A549 (cell line): ENCODE results near the gene C10orf67.

ENCODE experiments used
- BHLHE40 ChIP-seq: IDR thresholded peaks from 2 replicates; pipeline ENCODE4 v1.6.1; 2012; ENCODE audit warnings: low read depth, low read length, inconsistent platforms
- CEBPB ChIP-seq, 2 experiments: fragments of >200 bp in 1 of 2; sonication (Bioruptor Twin) in 1 of 2; formaldehyde crosslinking in 1 of 2; IDR thresholded peaks; 2 replicates each; pipeline ENCODE4 v1.6.1; 2012 to 2016
- CHD2 ChIP-seq: fragments of 150-350 bp; IDR thresholded peaks from 2 replicates; pipeline ENCODE4 v1.6.1; 2014; ENCODE audit warnings: low read length; ENCODE audit not compliant: partially characterized antibody
- EP300 ChIP-seq, 2 experiments: fragments of >200 bp; sonication (Bioruptor Twin); formaldehyde crosslinking; IDR thresholded peaks; 2 replicates in 1 of 2; 3 replicates in 1 of 2; pipeline ENCODE4 v1.6.1; 2016 to 2017
- HDAC2 ChIP-seq: fragments of 200-600 bp; sonication (generic); IDR thresholded peaks from 2 replicates; pipeline ENCODE4 v1.6.1; 2016
- POLR2A ChIP-seq: IDR thresholded peaks from 2 replicates; pipeline ENCODE4 v1.6.1; 2012; ENCODE audit warnings: mild to moderate bottlenecking, low read length
- POLR2AphosphoS2 ChIP-seq: conservative IDR thresholded peaks from 2 replicates; pipeline ENCODE4 v1.6.1; 2012; ENCODE audit warnings: low read length, improper control_type of control experiment, inconsistent platforms
- RFX5 ChIP-seq: fragments of 450-650 bp; IDR thresholded peaks from 2 replicates; pipeline ENCODE4 v1.7.1; 2014; ENCODE audit warnings: antibody characterized with exemption, mild to moderate bottlenecking, moderate library complexity
- RNF2 ChIP-seq: fragments of 200-600 bp; sonication (generic); IDR thresholded peaks from 2 replicates; pipeline ENCODE4 v1.6.1; 2016; ENCODE audit warnings: low read depth, mild to moderate bottlenecking, antibody characterized with exemption, moderate library complexity, borderline replicate concordance
- ZNF302 ChIP-seq: fragments of 250-450 bp; sonication (Bioruptor Pico); IDR thresholded peaks from 2 replicates; pipeline ENCODE4 v1.9.0; 2021; ENCODE audit warnings: inconsistent platforms, mild to moderate bottlenecking, moderate library complexity
- TF ChIP-seq, protein P1 (sequence below): fragments of >200 bp; sonication (Bioruptor Twin); formaldehyde crosslinking; IDR thresholded peaks from 3 replicates; pipeline ENCODE4 v1.5.1; 2016
- TF ChIP-seq, protein P2 (sequence below): IDR thresholded peaks from 2 replicates; pipeline ENCODE4 v1.6.1; 2012

DNA sequence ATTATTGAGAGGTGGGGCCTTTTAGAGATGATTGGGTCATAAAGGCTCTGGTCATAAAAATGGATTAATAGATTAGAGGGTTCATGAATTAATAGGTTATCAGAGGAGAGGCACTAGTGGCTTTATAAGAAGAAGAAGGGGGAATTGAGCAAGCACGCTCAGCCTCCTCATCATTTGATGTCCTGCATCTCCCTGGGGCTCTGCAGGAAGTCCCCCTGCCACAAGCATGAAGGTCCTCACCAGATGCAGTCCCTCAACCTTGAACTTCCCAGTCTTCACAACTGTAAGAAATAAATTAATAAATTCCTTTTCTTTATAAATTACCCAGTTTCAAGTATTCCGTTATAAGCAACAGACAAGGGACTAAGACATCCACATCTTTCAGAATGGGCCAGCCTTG is 17.1 kb upstream of the C10orf67 start:
- TF ChIP-seq, protein P1, sequence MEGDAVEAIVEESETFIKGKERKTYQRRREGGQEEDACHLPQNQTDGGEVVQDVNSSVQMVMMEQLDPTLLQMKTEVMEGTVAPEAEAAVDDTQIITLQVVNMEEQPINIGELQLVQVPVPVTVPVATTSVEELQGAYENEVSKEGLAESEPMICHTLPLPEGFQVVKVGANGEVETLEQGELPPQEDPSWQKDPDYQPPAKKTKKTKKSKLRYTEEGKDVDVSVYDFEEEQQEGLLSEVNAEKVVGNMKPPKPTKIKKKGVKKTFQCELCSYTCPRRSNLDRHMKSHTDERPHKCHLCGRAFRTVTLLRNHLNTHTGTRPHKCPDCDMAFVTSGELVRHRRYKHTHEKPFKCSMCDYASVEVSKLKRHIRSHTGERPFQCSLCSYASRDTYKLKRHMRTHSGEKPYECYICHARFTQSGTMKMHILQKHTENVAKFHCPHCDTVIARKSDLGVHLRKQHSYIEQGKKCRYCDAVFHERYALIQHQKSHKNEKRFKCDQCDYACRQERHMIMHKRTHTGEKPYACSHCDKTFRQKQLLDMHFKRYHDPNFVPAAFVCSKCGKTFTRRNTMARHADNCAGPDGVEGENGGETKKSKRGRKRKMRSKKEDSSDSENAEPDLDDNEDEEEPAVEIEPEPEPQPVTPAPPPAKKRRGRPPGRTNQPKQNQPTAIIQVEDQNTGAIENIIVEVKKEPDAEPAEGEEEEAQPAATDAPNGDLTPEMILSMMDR, result no peak
- TF ChIP-seq POLR2AphosphoS2 (no peak), EP300 (IDR thresholded peaks at IDR 0.05) (no peak), ZNF302 (CRISPR knock-in tag) (no peak), BHLHE40 (no peak), CEBPB (IDR thresholded peaks at IDR 0.05) (no peak), POLR2A (no peak), RNF2 (no peak), HDAC2 (no peak), RFX5 (no peak), CHD2 (no peak)
- TF ChIP-seq, protein P2, sequence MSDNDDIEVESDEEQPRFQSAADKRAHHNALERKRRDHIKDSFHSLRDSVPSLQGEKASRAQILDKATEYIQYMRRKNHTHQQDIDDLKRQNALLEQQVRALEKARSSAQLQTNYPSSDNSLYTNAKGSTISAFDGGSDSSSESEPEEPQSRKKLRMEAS, result no peak
